IPS-18a (cell line): ENCODE measurements around the gene ADARB2.
"Not testable (repeated sequence)": the region's sequence is repeated elsewhere in the genome, so short reads cannot be mapped to it uniquely, and the experiment has no call there.

ENCODE experiments used
- H3K27ac ChIP-seq: one replicate; pipeline ENCODE4 v1.5.1; 2013; ENCODE audit warnings: low read length
- H3K27me3 ChIP-seq: one replicate; pipeline ENCODE4 v1.6.1; 2013; ENCODE audit warnings: mild to moderate bottlenecking, low read length; ENCODE audit not compliant: control insufficient read depth, insufficient read depth
- H3K36me3 ChIP-seq: one replicate; pipeline ENCODE4 v1.6.1; 2013; ENCODE audit warnings: low read depth, low read length; ENCODE audit not compliant: control insufficient read depth
- H3K4me1 ChIP-seq: one replicate; pipeline ENCODE4 v1.6.1; 2013; ENCODE audit warnings: low read depth, low read length; ENCODE audit not compliant: control insufficient read depth
- H3K4me3 ChIP-seq: one replicate; pipeline ENCODE4 v1.5.1; 2013; ENCODE audit warnings: low read length
- H3K9ac ChIP-seq: one replicate; pipeline ENCODE4 v1.6.1; 2013; ENCODE audit warnings: mild to moderate bottlenecking, low read length, moderate library complexity
- H3K9me3 ChIP-seq: one replicate; pipeline ENCODE4 v1.6.1; 2013; ENCODE audit warnings: low read depth, low read length; ENCODE audit not compliant: control insufficient read depth

The ADARB2 gene

DNA sequence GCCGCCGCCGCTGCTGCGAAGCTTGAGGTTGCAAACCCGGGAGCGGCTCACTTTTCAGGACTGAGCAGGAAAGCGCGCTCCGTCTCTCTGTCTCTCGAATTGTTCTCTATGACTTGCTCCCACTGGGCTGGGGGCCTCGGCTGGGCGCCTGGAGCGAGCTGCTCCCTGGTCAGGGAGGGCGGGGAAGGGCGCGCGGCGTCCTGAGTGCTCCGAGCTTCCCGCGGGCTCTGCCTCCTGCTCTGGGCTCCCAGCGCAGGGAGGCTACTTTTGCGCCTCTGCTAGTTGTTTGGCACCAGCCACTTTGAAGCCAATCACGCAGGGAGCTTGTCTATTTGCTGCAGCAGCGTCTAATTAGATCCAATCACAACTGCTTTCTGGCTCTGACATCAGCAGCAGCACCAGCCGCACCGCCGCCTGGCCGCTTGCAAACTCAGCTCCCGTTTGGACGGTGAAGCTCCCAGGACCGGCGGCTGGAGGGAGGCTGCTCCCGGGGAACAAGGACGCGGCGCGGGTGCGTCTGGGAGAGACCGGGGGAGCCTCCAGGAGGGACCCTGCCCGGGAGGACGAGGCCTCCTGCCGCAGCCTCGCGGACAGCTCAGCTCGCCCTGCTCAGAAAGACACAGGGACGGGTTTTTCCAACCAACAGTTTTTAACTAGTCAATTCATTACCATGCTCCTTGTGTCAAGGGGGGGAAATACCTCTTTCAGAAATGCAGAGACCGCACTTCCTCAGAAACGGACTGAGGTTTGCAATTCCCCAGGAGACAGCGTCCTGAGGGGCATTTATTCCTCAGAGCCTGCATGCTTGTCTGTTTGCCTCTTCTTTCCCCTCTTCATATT is at the start of gene ADARB2:
ADARB2 (minus strand) TSS at position 304 of the 840 bp plus-strand sequence.
- H3K4me3 ChIP-seq: peak within 1 kb of the TSS; percentile 63

DNA sequence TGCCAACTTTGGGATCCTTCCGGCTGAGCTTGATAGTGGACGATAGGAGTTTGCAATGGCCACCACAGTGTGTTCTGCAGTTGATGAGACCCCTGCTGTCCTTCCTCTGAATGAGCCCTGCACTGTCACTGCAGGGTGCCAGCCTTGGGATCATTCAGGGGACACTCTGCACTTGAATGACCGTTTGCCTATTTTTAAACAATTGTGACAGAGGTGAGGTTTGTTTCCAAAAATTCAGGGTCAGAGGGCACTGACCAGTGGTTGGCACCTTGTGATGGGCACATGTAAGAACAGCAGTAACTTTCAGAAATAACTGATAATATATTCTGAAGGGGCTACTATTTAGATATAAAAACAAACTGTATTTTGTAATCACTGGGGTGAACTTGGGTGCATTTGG is 48.5 kb upstream of the ADARB2 start:
- Histone ChIP-seq H3K9ac (no peak overlapping the region), H3K27me3 (no peaks in the 10 kb centered on the region), H3K4me3 (no peak overlapping the region), H3K4me1 (peaks cover 7% of the 10 kb centered on the region), H3K9me3 (no peaks in the 10 kb centered on the region), H3K36me3 (no peaks in the 10 kb centered on the region), H3K27ac (no peak overlapping the region)

More for the DNA sequence above, at the start of gene ADARB2:
- H3K9ac ChIP-seq: no peak within 1 kb of the TSS
- peaks cover 8% of the 10 kb centered on the region for H3K4me1 ChIP-seq
- no peaks in the 10 kb centered on the region for H3K36me3 ChIP-seq
- no peak within 1 kb of the TSS for H3K27ac ChIP-seq
- H3K9me3 ChIP-seq: no peaks in the 10 kb centered on the region
- H3K27me3 ChIP-seq: peaks cover 51% of the 10 kb centered on the region

GRCh38 chr10:1782841-1783240 is 45.5 kb upstream of the ADARB2 start:
- Histone ChIP-seq H3K9ac (no peak overlapping the region), H3K36me3 (no peaks in the 10 kb centered on the region), H3K4me1 (peaks cover 7% of the 10 kb centered on the region), H3K27me3 (no peaks in the 10 kb centered on the region), H3K27ac (no peak overlapping the region), H3K4me3 (no peak overlapping the region), H3K9me3 (peaks cover 15% of the 10 kb centered on the region)

- Histone ChIP-seq H3K4me3 (no peak overlapping the region), H3K9me3 (peaks cover 15% of the 10 kb centered on the region), H3K9ac (no peak overlapping the region), H3K27me3 (no peaks in the 10 kb centered on the region), H3K4me1 (peaks cover 11% of the 10 kb centered on the region), H3K36me3 (no peaks in the 10 kb centered on the region), H3K27ac (no peak overlapping the region)
These were observed 42.5 kb upstream of the ADARB2 start for GRCh38 chr10:1779796-1780195.

- no peak overlapping the region for H3K4me3 ChIP-seq
- no peak overlapping the region for H3K9ac ChIP-seq
- peaks cover 15% of the 10 kb centered on the region for H3K9me3 ChIP-seq
- H3K27me3 ChIP-seq: no peaks in the 10 kb centered on the region
- no peaks in the 10 kb centered on the region for H3K36me3 ChIP-seq
- no peak overlapping the region for H3K27ac ChIP-seq
- peaks cover 13% of the 10 kb centered on the region for H3K4me1 ChIP-seq
These were observed 41.1 kb upstream of the ADARB2 start for GRCh38 chr10:1778375-1778969.

GRCh38 chr10:1776127-1776662 is 38.9 kb upstream of the ADARB2 start:
- H3K4me3 ChIP-seq: no peak overlapping the region
- H3K27me3 ChIP-seq: no peaks in the 10 kb centered on the region
- no peaks in the 10 kb centered on the region for H3K36me3 ChIP-seq
- H3K9me3 ChIP-seq: peaks cover 15% of the 10 kb centered on the region
- no peak overlapping the region for H3K9ac ChIP-seq
- H3K4me1 ChIP-seq: peaks cover 13% of the 10 kb centered on the region
- no peak overlapping the region for H3K27ac ChIP-seq

DNA sequence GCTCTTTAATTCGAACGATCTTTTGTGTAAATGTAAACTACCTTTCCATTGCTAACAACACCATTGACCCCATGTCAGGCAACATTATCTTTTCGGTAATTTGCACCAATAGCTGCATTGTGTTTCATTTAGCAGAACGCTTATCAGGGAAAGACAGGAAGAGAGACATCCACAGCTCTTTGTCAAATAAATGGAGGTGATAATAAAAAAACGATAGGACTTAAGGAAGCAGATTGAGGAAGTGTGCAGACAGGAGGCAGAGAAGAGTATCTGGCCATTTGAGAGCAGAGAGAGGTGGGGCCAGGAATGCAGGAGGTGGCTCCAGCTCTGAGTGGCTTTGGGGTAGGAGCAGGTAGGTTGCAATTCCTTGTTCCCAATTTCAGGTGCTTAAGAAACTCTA is 37.5 kb upstream of the ADARB2 start:
- H3K4me3 ChIP-seq: no peak overlapping the region
- no peak overlapping the region for H3K9ac ChIP-seq
- no peak overlapping the region for H3K27ac ChIP-seq
- peaks cover 14% of the 10 kb centered on the region for H3K9me3 ChIP-seq
- H3K4me1 ChIP-seq: peaks cover 13% of the 10 kb centered on the region
- H3K36me3 ChIP-seq: no peaks in the 10 kb centered on the region
- no peaks in the 10 kb centered on the region for H3K27me3 ChIP-seq

DNA sequence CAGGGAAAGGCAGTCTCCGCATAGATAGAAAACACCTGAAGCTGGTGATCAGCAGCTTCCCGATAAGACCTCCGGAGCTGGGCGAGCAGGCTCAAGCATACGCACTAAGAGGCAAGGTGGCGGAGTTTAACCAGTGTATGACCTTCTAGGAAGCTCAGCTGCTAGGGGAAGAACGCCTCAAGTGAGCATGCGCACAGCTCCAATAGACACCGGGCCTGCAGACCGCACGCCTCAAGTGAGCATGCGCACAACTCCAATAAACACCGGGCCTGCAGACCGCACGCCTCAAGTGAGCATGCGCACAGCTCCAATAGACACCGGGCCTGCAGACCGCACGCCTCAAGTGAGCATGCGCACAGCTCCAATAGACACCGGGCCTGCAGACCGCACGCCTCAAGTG is 35.9 kb upstream of the ADARB2 start:
- not testable (repeated sequence) for H3K27me3 ChIP-seq, H3K27ac ChIP-seq, H3K4me3 ChIP-seq, H3K36me3 ChIP-seq, H3K9me3 ChIP-seq, H3K9ac ChIP-seq
- peaks cover 13% of the 10 kb centered on the region for H3K4me1 ChIP-seq

DNA sequence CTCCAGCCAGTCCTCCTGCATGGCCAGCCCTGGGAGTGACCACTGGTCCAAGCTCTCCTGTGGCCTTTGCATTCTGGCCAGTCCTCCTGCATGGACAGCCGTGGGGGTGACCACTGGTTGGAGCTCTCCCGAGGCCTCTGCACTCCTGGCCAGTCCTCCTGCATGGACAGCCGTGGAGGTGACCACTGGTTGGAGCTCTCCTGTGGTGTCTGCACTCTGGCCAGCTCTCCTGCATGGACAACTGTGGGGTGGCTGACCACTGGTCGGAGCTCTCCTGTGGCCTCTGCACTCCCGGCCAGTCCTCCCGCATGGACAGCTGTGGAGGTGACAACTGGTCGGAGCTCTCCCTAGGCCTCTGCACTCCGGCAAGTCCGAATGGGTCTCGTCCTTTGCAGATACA is 28.7 kb upstream of the ADARB2 start:
- Histone ChIP-seq H3K4me1 (no peaks in the 10 kb centered on the region), H3K27me3 (no peaks in the 10 kb centered on the region), H3K27ac (no peak overlapping the region), H3K4me3 (no peak overlapping the region), H3K36me3 (no peaks in the 10 kb centered on the region), H3K9ac (no peak overlapping the region), H3K9me3 (no peaks in the 10 kb centered on the region)

- H3K9ac ChIP-seq: no peak overlapping the region
- peaks cover 9% of the 10 kb centered on the region for H3K9me3 ChIP-seq
- H3K36me3 ChIP-seq: no peaks in the 10 kb centered on the region
- no peak overlapping the region for H3K27ac ChIP-seq
- H3K4me1 ChIP-seq: no peaks in the 10 kb centered on the region
- no peak overlapping the region for H3K4me3 ChIP-seq
- no peaks in the 10 kb centered on the region for H3K27me3 ChIP-seq
These were observed 24.8 kb upstream of the ADARB2 start for GRCh38 chr10:1762076-1762475.

DNA sequence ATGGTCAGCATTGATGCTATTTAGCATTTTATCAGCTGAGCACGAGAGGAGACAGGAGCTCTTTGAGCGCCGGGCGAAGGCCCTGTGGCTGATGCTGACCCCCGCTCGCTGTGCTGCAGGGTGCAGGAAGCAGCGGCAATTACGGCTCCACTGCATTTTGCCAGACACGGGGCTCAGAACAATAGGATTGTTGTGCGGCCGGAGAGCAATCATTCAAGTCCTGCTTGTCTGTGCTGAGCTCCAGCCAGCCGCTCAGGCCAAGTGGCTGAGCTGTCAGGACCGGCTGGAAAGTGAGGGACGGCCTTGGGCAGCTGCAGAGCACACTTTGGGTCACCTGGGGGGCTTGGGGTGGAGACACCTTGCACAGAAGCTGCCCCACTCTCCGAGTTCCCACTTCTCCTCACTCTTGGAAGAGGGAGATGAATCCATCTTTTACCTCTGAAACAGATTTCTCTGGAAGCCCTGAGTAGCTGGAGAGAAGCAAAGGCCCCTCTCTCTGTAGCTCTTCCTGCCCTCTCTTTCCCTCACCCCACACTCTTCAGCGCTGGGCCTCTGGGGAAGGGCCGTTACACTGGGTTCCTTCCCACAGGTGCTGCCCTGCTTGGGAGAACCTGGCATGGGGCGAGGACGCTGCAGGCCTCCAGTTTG is 17.3 kb upstream of the ADARB2 start:
- peaks cover 6% of the 10 kb centered on the region for H3K27me3 ChIP-seq
- no peak overlapping the region for H3K4me3 ChIP-seq
- no peak overlapping the region for H3K27ac ChIP-seq
- H3K9ac ChIP-seq: no peak overlapping the region
- peaks cover 16% of the 10 kb centered on the region for H3K9me3 ChIP-seq
- no peaks in the 10 kb centered on the region for H3K36me3 ChIP-seq
- H3K4me1 ChIP-seq: peaks cover 9% of the 10 kb centered on the region
